ENCODE measurements around the gene FAR1.
A peak's percentile ranks its signal among the peaks of the same experiment; 100 is the strongest.
"Not testable (repeated sequence)": the region's sequence is repeated elsewhere in the genome, so short reads cannot be mapped to it uniquely, and the experiment has no call there.

The FAR1 gene, protein sequence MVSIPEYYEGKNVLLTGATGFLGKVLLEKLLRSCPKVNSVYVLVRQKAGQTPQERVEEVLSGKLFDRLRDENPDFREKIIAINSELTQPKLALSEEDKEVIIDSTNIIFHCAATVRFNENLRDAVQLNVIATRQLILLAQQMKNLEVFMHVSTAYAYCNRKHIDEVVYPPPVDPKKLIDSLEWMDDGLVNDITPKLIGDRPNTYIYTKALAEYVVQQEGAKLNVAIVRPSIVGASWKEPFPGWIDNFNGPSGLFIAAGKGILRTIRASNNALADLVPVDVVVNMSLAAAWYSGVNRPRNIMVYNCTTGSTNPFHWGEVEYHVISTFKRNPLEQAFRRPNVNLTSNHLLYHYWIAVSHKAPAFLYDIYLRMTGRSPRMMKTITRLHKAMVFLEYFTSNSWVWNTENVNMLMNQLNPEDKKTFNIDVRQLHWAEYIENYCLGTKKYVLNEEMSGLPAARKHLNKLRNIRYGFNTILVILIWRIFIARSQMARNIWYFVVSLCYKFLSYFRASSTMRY

DNA sequence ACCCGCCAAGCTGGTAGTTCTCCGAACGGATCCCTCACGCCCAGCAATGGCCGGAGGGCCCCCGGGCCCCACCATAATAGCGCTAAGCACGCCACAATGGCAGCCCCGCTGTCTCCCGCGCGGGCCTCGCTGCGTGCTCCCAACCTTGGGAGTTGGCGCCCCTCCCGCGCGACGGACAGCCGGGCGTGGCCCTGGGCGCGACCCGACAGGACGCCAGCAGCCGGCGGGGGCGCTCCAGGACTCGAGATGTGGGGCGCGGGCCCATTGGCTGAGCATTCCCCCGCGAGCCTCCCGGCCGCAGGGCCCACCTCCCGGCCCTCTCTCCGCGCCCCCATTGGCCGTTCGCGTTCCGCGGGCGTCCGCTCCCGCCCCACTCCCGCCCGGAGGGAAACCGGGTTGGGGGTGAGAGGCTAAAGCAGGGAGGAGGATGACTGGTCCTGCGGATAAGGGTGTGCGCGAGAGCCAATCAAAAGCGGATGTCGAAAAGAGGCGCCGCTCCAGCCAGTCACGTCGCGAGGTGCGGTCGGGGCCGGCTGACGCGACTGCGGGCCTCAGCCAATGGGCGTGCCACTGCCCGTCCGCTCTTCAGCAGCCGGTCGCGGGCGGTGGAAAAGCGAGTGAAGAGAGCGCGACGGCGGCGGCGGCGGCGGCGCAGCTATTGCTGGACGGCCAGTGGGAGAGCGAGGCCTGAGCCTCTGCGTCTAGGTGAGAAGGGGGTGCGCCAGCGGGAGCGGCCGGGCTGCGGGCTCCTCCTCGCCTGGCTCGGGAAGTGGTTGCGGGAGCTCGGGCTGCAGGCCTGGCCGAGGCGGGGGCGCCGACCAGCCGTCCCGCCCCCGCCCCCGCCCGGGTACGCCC is at the start of gene FAR1:
Gene FAR1 (plus strand): TSS at position 567 of the 855 bp plus-strand sequence. CDS start 26,098 bp downstream, outside the sequence.
- H3K4me3 ChIP-seq (ENCODE audit: low read length) = peak within 1 kb of the TSS; percentile 85
- H3K4me1 ChIP-seq (ENCODE audit: control insufficient read depth, low read length) = peaks cover 33% of the 10 kb centered on the region
- 0 out of 2 replicates have a peak, but pooled peaks cover 3% of the 10 kb centered on the region for H3F3A ChIP-seq (ENCODE audit: control insufficient read depth, insufficient read depth)
- no peaks in the 10 kb centered on the region for H3K9me3 ChIP-seq (ENCODE audit: control insufficient read depth, insufficient read depth, low read length)
- H4K20me1 ChIP-seq (ENCODE audit: control insufficient read depth, insufficient read depth, low read depth, low read length) = peaks cover 8% of the 10 kb centered on the region
- H3K36me3 ChIP-seq (ENCODE audit: control insufficient read depth, low read length) = peaks cover 28% of the 10 kb centered on the region
- no peaks in the 10 kb centered on the region for H3K9me2 ChIP-seq (replicated peaks; ENCODE audit: control insufficient read depth, low read length)
- peak within 1 kb of the TSS; percentile 86 for H3K4me2 ChIP-seq (ENCODE audit: low read length)
- peaks cover 51% of the 10 kb centered on the region for H3K79me2 ChIP-seq (ENCODE audit: control insufficient read depth, low read length)
- TF ChIP-seq, protein P1, sequence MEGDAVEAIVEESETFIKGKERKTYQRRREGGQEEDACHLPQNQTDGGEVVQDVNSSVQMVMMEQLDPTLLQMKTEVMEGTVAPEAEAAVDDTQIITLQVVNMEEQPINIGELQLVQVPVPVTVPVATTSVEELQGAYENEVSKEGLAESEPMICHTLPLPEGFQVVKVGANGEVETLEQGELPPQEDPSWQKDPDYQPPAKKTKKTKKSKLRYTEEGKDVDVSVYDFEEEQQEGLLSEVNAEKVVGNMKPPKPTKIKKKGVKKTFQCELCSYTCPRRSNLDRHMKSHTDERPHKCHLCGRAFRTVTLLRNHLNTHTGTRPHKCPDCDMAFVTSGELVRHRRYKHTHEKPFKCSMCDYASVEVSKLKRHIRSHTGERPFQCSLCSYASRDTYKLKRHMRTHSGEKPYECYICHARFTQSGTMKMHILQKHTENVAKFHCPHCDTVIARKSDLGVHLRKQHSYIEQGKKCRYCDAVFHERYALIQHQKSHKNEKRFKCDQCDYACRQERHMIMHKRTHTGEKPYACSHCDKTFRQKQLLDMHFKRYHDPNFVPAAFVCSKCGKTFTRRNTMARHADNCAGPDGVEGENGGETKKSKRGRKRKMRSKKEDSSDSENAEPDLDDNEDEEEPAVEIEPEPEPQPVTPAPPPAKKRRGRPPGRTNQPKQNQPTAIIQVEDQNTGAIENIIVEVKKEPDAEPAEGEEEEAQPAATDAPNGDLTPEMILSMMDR (IDR thresholded peaks at IDR 0.05; ENCODE audit: low read depth, low read length, poor library complexity, severe bottlenecking) = peak; percentile 62
- TF ChIP-seq EZH2phosphoT487 (IDR thresholded peaks at IDR 0.05; ENCODE audit: borderline replicate concordance, low read length) = no peak
- H3K27ac ChIP-seq (ENCODE audit: low read depth, low read length) = peak within 1 kb of the TSS; percentile 45
- H3K27me3 ChIP-seq (ENCODE audit: control insufficient read depth, low read length) = no peaks in the 10 kb centered on the region

DNA sequence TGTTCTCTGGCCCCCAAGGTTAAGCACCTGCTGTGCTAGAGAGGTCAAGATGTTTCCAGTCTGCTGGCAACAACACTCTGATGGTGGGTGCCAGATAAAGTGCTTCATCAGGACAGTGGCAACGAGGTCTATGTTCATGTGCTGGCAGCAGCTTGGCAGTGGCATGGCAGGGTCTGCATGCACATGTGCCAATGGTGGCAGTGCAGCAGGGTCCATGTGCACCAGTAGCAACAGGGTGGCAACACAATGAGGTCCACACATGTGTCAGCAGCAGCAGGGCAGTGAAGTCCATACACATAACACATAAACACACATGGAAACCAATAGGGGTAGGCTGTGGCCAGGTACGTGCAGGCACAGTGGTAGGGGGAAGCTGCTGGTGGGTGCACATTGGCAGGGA is 48.4 kb upstream of the FAR1 start:
- H3K4me2 ChIP-seq (ENCODE audit: low read length) = no peak overlapping the region
- H3K27ac ChIP-seq (ENCODE audit: low read depth, low read length) = no peak overlapping the region
- H3F3A ChIP-seq (ENCODE audit: control insufficient read depth, insufficient read depth) = no peaks in the 10 kb centered on the region
- no peaks in the 10 kb centered on the region for H3K9me3 ChIP-seq (ENCODE audit: control insufficient read depth, insufficient read depth, low read length)
- H3K36me3 ChIP-seq (ENCODE audit: control insufficient read depth, low read length) = no peaks in the 10 kb centered on the region
- H3K79me2 ChIP-seq (ENCODE audit: control insufficient read depth, low read length) = no peaks in the 10 kb centered on the region
- TF ChIP-seq EZH2phosphoT487 (IDR thresholded peaks at IDR 0.05; ENCODE audit: borderline replicate concordance, low read length) = no peak
- TF ChIP-seq, protein P1 (IDR thresholded peaks at IDR 0.05; ENCODE audit: low read depth, low read length, poor library complexity, severe bottlenecking) = no peak
- no peak overlapping the region for H3K4me3 ChIP-seq (ENCODE audit: low read length)
- H3K27me3 ChIP-seq (ENCODE audit: control insufficient read depth, low read length) = no peaks in the 10 kb centered on the region
- no peaks in the 10 kb centered on the region for H3K9me2 ChIP-seq (replicated peaks; ENCODE audit: control insufficient read depth, low read length)
- no peaks in the 10 kb centered on the region for H3K4me1 ChIP-seq (ENCODE audit: control insufficient read depth, low read length)
- H4K20me1 ChIP-seq (ENCODE audit: control insufficient read depth, insufficient read depth, low read depth, low read length) = no peaks in the 10 kb centered on the region

DNA sequence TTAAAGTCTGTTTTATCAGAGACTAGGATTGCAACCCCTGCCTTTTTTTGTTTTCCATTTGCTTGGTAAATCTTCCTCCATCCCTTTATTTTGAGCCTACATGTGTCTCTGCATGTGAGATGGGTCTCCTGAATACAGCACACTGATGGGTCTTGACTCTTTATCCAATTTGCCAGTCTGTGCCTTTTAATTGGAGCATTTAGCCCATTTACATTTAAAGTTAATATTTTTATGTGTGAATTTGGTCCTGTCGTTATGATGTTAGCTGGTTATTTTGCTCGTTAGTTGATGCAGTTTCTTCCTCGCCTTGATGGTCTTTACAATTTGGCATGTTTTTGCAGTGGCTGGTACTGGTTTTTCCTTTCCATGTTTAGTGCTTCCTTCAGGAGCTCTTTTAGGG is 41.6 kb upstream of the FAR1 start:
- not testable (repeated sequence) for H3K4me2 ChIP-seq (ENCODE audit: low read length); H3F3A ChIP-seq (ENCODE audit: control insufficient read depth, insufficient read depth); H3K36me3 ChIP-seq (ENCODE audit: control insufficient read depth, low read length); H3K9me2 ChIP-seq (replicated peaks; ENCODE audit: control insufficient read depth, low read length); H3K4me1 ChIP-seq (ENCODE audit: control insufficient read depth, low read length); H3K27ac ChIP-seq (ENCODE audit: low read depth, low read length); H3K27me3 ChIP-seq (ENCODE audit: control insufficient read depth, low read length); H3K4me3 ChIP-seq (ENCODE audit: low read length); H4K20me1 ChIP-seq (ENCODE audit: control insufficient read depth, insufficient read depth, low read depth, low read length); H3K79me2 ChIP-seq (ENCODE audit: control insufficient read depth, low read length); H3K9me3 ChIP-seq (ENCODE audit: control insufficient read depth, insufficient read depth, low read length)

DNA sequence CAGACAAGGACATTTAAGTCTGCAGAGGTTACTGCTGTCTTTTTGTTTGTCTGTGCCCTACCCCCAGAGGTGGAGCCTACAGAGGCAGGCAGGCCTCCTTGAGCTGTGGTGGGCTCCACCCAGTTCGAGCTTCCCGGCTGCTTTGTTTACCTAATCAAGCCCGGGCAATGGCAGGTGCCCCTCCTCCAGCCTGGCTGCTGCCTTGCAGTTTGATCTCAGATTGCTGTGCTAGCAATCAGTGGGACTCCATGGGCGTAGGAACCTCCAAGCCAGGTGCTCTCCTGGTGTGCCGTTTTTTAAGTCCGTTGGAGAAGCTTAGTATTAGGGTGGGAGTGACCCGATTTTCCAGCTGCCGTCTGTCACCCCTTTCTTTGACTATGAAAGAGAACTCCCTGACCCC is 39.8 kb upstream of the FAR1 start:
- not testable (repeated sequence) for H3K27ac ChIP-seq (ENCODE audit: low read depth, low read length); H3K4me1 ChIP-seq (ENCODE audit: control insufficient read depth, low read length); H3K4me3 ChIP-seq (ENCODE audit: low read length); H3K27me3 ChIP-seq (ENCODE audit: control insufficient read depth, low read length); H3F3A ChIP-seq (ENCODE audit: control insufficient read depth, insufficient read depth); H3K9me2 ChIP-seq (replicated peaks; ENCODE audit: control insufficient read depth, low read length); H3K36me3 ChIP-seq (ENCODE audit: control insufficient read depth, low read length); H4K20me1 ChIP-seq (ENCODE audit: control insufficient read depth, insufficient read depth, low read depth, low read length); H3K79me2 ChIP-seq (ENCODE audit: control insufficient read depth, low read length); H3K4me2 ChIP-seq (ENCODE audit: low read length); H3K9me3 ChIP-seq (ENCODE audit: control insufficient read depth, insufficient read depth, low read length)
